GM18508 (cell line): ENCODE data around the gene C1QTNF5.
A peak's percentile ranks its signal among the peaks of the same experiment; 100 is the strongest.
"Not testable (repeated sequence)": the region's sequence is repeated elsewhere in the genome, so short reads cannot be mapped to it uniquely, and the experiment has no call there.

Experiments
- ATAC-seq: cut with Tn5 transposase; IDR thresholded peaks from one replicate; pipeline ENCODE4 v1.9.1; 2021; ENCODE audit warnings: moderate number of reproducible peaks; ENCODE audit not compliant: insufficient read depth, unreplicated experiment

C1QTNF5 gene

DNA sequence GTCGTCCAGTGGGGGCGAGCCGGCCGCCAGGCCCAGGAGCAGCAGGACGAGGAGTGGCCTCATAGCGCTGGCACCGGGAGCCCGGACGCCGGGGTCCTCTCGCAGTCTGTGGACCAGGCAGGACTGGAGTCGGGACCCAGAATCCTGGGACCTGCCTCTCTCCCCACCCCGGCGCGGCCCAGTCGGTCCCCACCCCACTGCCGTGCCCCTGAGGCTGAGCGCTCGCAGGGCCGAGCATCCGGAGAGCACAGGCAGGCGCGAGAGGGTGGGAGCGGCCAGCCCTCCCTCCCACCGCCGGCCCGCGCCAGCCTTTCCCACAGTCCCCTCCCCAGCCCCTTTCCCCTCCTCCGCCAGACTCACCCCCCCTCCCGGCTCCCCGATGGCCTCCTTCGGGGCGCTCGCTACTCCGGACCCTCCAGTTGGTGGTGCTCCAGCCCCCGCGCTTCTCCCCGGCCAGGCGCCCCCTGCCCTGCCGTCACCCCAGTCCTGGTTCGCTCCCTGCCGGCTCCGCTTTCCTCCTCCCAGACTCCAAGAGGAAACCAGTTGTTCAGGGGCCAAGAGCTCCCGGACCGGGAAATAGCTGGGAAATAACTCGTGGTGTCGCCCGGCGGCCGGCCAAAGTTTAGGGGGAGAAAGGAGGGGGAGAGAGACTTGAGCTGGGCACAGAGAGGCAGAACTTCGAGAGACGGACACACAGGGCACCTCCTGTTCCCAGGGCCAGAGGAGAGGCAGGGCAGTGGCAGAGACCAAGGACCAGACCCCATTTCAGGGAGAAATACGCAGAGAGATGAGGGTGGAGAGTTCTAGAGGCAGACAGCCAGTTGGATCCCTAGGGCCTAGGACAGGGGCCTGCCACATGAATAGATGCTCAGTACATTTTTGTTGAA lies at the start of gene C1QTNF5:
C1QTNF5 (minus strand) TSS at position 549 of the 887 bp plus-strand sequence; CDS start at position 63, 486 bp downstream.
- ATAC-seq = no peak

DNA sequence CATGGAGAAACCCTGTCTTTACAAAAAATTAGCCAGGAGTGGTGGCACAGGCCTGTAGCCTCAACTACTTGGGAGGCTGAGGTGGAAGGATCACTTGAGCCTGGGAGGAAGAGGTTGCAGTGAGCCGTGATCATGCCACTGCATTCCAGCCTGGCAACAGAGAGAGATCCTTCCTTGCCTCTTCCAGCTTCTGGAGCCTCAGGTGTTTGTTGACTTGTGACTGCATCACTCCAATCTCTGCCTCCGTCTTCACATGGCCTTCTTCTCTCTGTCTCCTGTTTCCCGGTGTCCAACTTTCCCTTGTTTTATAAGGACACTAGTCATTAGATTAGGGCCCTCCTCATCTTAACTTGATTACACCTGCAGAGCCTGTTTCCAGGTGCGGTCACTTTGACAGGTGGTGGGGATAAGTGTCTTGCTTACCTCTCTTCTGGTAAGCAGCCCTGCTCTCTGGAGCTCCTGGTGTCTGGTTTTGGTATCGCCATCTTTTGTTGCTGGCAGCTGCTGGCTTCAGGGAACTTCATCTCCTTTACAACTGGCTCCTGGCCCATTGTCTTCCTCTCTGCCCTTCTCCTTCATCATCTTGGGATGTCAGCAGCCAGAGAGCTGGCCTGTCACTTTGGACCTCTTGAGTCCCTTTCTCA lies 49.0 kb upstream of the C1QTNF5 start:
- no peak for ATAC-seq

- ATAC-seq = no peak
These were observed 47.4 kb upstream of the C1QTNF5 start for GRCh38 chr11:119388103-119388502.

DNA sequence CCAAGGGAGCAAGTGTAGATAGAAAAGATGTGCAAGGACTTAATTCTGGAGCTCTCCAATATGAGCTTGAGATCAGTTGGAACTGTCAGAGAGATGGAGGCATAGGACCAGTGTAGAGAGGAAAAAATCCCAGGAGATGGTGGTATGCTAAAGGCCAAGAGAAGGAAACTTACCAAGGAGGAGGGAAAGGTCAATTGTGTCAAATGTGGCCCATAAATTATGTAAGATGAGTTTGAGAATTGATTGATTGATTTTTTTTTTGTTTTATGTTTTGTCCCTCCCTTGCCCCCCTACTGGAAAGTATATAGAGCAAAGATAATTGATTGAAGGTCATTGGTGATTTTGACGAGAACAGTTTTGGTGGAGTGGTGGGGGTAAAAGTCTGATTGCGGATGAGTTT lies 43.6 kb upstream of the C1QTNF5 start:
- no peak for ATAC-seq

GRCh38 chr11:119382513-119382912 lies 41.8 kb upstream of the C1QTNF5 start:
- ATAC-seq = not testable (repeated sequence)

- no peak for ATAC-seq
These were observed 41.4 kb upstream of the C1QTNF5 start for GRCh38 chr11:119382101-119382500.

DNA sequence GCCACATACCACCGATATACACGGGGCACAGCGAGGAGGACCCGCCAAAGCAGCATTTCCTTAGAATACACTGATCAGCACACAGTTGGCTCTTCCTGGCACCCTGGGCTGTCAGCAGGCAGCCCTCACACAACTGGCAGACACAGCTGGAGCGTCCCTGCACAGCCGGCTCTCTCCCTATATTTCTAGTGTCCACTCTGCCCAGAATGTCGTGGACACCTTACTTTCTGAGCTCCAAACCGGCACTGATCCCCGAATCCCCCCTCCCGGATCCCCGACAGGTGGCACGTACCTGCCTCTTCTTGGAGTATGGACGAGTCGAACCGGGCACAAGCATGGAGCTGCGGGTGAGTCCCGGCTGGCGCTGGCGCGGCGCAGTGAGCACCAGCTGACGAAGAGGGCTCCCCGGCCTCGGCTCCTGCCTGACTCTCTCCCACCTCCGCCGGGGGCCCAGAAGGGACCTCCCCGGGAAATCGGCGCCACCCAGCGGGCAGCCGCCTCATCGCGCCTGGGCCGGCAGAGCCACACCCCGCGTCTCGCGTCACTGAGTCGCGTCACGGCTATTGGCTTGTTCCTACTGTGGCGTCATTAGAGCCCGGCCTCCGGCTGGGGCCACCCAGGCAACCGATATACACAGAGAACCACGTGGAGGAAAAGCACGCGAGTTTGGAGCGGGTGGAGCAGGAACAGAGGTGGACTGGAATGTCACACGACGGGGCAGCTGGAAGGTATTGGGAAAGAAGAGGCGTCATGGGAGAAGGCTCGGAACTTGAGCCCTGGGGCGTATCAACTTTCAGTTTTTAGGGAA lies 40.7 kb upstream of the C1QTNF5 start, which contains the start of gene USP2:
USP2 (minus strand) TSS at position 510 of the 808 bp plus-strand sequence. CDS start 8,210 bp downstream, outside the sequence.
- ATAC-seq = peak; percentile 78

DNA sequence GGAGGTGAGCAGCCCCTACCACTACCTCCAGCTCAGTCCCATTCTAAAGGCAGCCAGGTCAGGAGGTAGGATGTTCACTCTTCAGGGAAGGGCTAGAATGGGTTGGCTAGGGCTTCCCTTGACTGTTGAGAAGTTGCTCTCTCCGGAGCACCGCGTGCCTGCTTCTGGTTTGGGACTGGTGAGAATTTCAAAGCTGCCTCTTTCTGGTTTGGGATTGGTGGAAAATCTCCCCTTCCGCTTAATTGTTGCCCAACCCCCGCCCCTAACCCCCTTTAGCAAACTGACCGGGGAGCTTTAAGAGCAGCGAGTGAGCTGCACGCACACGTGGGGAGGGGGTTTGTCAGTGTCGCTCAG lies 40.1 kb upstream of the C1QTNF5 start:
- ATAC-seq = no peak

- ATAC-seq = no peak
These were observed 39.6 kb upstream of the C1QTNF5 start for GRCh38 chr11:119380160-119380826.

GRCh38 chr11:119378851-119379465 lies 38.3 kb upstream of the C1QTNF5 start:
- no peak for ATAC-seq

DNA sequence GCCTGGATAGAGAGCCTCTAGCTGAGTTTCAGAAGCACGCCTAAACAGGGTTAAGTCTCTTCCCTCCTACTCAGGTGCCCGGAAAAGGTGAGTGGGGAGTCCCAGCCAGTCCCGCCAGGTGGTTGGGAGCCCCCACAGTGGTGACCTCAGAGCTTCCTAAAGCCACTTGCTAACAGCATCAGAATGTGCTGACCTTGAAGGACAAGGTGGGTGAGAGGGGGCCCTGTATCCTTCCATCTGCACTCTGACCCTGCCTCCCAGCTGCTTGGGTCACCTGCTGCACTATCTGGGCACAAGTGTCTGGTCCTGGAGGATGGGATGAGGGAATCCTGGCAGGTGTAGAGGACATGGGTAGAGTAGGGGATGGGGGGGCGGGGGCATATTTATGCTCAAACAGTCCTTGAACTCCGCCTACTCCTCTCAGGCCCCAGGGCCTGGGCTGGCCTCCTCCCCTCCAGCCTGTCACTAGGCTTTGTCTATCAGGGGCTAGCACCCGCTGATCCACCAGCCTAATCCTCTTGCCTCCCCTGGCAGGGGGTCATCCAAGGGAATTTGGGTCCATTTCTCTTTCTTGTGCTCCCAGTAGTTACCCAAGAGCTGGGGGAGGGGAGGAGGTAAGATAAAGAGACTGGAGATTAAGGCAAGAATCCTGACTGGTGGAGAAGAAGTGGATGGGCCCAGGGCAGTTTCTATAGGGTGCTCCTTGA lies 37.4 kb upstream of the C1QTNF5 start:
- no peak for ATAC-seq

- ATAC-seq = no peak
These were observed 36.6 kb upstream of the C1QTNF5 start for GRCh38 chr11:119377112-119377901.

DNA sequence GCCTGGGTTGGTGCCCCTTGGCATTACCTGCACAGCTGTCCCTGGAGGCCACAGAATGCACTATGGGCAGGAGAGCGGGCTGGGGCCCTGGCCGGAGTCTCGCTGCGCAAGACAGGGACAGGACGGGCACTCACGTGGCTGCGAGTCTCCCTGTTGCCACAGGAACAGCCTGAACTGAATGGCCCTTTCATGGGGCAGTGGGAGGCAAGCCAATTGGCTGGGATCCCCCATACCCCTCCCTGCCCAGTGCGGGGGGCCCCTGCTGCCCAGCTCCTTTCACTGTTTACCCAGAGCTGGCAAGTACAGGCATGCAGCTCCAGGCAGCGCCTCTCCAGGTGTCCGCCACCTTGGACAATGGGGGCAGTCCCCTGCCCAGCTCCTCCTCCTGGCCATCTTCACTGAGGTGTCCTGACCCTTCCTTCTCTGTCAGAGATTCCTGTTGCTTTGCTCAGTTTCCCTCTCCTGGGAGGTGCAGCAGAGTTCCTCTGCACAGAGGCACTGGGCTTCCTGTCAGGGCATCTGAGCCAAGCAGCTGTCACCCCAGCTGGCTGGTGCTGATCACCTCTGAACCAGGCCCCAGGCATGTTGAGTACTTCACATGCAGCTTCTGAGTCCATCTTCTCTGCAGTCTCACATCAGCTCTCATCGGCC lies 35.6 kb upstream of the C1QTNF5 start:
- no peak for ATAC-seq

GRCh38 chr11:119375337-119376196 lies 34.9 kb upstream of the C1QTNF5 start:
- ATAC-seq = no peak

- no peak for ATAC-seq
These were observed 34.1 kb upstream of the C1QTNF5 start for GRCh38 chr11:119374632-119375336.

- ATAC-seq = no peak
These were observed 33.4 kb upstream of the C1QTNF5 start for GRCh38 chr11:119373921-119374631.
